PC-3 (cell line): ENCODE results near the gene MVB12B. TPM values are rescaled to one million over a fixed set of nuclear protein-coding genes. Genes with fewer than 3 reads are reported as not detected.

ENCODE experiments used
- ATAC-seq: fragments of 200-7000 bp; cut with Tn5 transposase; 2 replicates; pipeline ENCODE4 v1.9.1; 2020; ENCODE audit warnings: mild to moderate bottlenecking, moderate library complexity
- BruUV-seq: library from RNA; stranded (reverse); fragments of 400-500 nt; replicated peaks from 2 replicates; lab custom pipeline; 2021; lab: Mats Ljungman, UMichigan
- CTCF ChIA-PET: fragments of 300-600 bp; sonication (Branson Sonifier 250); formaldehyde crosslinking; loops from one replicate; lab custom pipeline; 2022; ENCODE audit warnings: antibody characterized with exemption; lab: Charles Lee
- POLR2A ChIA-PET: fragments of 300-600 bp; sonication (Branson Sonifier 250); formaldehyde crosslinking; loops from one replicate; lab custom pipeline; 2022; ENCODE audit warnings: antibody characterized with exemption; ENCODE audit not compliant: unreplicated experiment; lab: Charles Lee
- DNase-seq: peaks from one replicate; pipeline ENCODE4 v3.0.0-alpha.2; 2015
- H2AFZ ChIP-seq: fragments of 300-600 bp; sonication (generic); 2 replicates; pipeline ENCODE4 v1.6.0; 2016; ENCODE audit warnings: antibody characterized with exemption, low read length
- H3F3A ChIP-seq: fragments of 300-600 bp; sonication (generic); one replicate; pipeline ENCODE4 v1.6.0; 2017; ENCODE audit warnings: antibody characterized with exemption, low read length, control low read depth, mild to moderate bottlenecking; ENCODE audit not compliant: unreplicated experiment
- H3K27ac ChIP-seq: fragments of 300-600 bp; sonication (generic); 2 replicates; pipeline ENCODE4 v1.5.1; 2016; ENCODE audit warnings: mild to moderate bottlenecking, low read length
- H3K27me3 ChIP-seq: fragments of 300-600 bp; sonication (generic); 2 replicates; pipeline ENCODE4 v1.6.1; 2016; ENCODE audit warnings: low read length, mixed read lengths
- H3K36me3 ChIP-seq: fragments of 300-600 bp; sonication (generic); 2 replicates; pipeline ENCODE4 v1.6.1; 2016; ENCODE audit warnings: low read depth, mixed run types, low read length, mixed read lengths
- H3K4me1 ChIP-seq: fragments of 300-600 bp; sonication (generic); 2 replicates; pipeline ENCODE4 v1.5.1; 2016; ENCODE audit warnings: low read length; ENCODE audit not compliant: insufficient read depth
- H3K4me2 ChIP-seq: fragments of 300-600 bp; sonication (generic); 2 replicates; pipeline ENCODE4 v1.6.0; 2016; ENCODE audit warnings: low read length
- H3K4me3 ChIP-seq: fragments of 300-600 bp; sonication (generic); 2 replicates; pipeline ENCODE4 v1.5.1; 2016; ENCODE audit warnings: mild to moderate bottlenecking, low read length, mixed read lengths
- H3K79me2 ChIP-seq: fragments of 300-600 bp; sonication (generic); 2 replicates; pipeline ENCODE4 v1.6.1; 2017; ENCODE audit warnings: low read length, mixed read lengths
- H3K9ac ChIP-seq: fragments of 300-600 bp; sonication (generic); 2 replicates; pipeline ENCODE4 v1.6.0; 2016; ENCODE audit warnings: mild to moderate bottlenecking, low read length
- H3K9me2 ChIP-seq: fragments of 300-600 bp; sonication (generic); replicated peaks from 2 replicates; pipeline ENCODE4 v1.6.1; 2016; ENCODE audit warnings: mixed run types, low read length, mixed read lengths
- H3K9me3 ChIP-seq: fragments of 300-600 bp; sonication (generic); 2 replicates; pipeline ENCODE4 v1.6.1; 2016; ENCODE audit warnings: low read length, mixed read lengths
- H4K20me1 ChIP-seq: fragments of 300-600 bp; sonication (generic); 2 replicates; pipeline ENCODE4 v1.6.1; 2016; ENCODE audit warnings: low read length, mixed read lengths
- EZH2 ChIP-seq: fragments of 300-600 bp; sonication (generic); IDR thresholded peaks from one replicate; pipeline ENCODE4 v1.6.1; 2017; ENCODE audit warnings: antibody characterized with exemption, mild to moderate bottlenecking, low read length; ENCODE audit not compliant: unreplicated experiment
- EZH2phosphoT487 ChIP-seq: fragments of 300-600 bp; sonication (generic); IDR thresholded peaks from 2 replicates; pipeline ENCODE4 v1.6.1; 2018; ENCODE audit warnings: mild to moderate bottlenecking, antibody characterized with exemption, low read length, borderline replicate concordance
- intact Hi-C: fragments of 100-400 bp; cut with micrococcal nuclease; formaldehyde crosslinking; loops from 2 replicates; pipeline ENCODE4 v1.9.0; 2023
- total RNA-seq: library from RNA; depleted of rRNA; stranded (reverse); fragments of >200 nt; gene quantifications from 2 replicates; pipeline ENCODE4 v1.2.3, GENCODE V29; 2014
- TF ChIP-seq, protein P1 (sequence below): fragments of 300-600 bp; sonication (generic); conservative IDR thresholded peaks from 2 replicates; pipeline ENCODE4 v1.5.1; 2017; ENCODE audit warnings: antibody characterized with exemption, low read depth, mild to moderate bottlenecking, low read length

The MVB12B gene
- total RNA-seq, 1 experiment from 2014 or later = 7.2 TPM

- Histone ChIP-seq H3F3A (no peaks in the 10 kb centered on the region), H3K4me3 (no peak overlapping the region), H3K79me2 (no peaks in the 10 kb centered on the region), H3K27me3 (peaks cover 4% of the 10 kb centered on the region; the same call in 1 of the 2 replicates), H3K9me2 (no peaks in the 10 kb centered on the region), H3K27ac (no peak overlapping the region), H3K36me3 (no peaks in the 10 kb centered on the region), H3K9ac (no peak overlapping the region), H2AFZ (no peak overlapping the region), H3K9me3 (no peaks in the 10 kb centered on the region), H3K4me2 (no peak overlapping the region), H4K20me1 (no peaks in the 10 kb centered on the region), H3K4me1 (no peaks in the 10 kb centered on the region)
- ATAC-seq (no peak), DNase-seq (no peak)
- BruUV-seq = no TSS peak
- ChIA-PET POLR2A (no interaction called here), CTCF (no interaction called here)
- intact Hi-C loops = no loop called here
- TF ChIP-seq EZH2 (no peak), EZH2phosphoT487 (no peak)
- TF ChIP-seq, protein P1, sequence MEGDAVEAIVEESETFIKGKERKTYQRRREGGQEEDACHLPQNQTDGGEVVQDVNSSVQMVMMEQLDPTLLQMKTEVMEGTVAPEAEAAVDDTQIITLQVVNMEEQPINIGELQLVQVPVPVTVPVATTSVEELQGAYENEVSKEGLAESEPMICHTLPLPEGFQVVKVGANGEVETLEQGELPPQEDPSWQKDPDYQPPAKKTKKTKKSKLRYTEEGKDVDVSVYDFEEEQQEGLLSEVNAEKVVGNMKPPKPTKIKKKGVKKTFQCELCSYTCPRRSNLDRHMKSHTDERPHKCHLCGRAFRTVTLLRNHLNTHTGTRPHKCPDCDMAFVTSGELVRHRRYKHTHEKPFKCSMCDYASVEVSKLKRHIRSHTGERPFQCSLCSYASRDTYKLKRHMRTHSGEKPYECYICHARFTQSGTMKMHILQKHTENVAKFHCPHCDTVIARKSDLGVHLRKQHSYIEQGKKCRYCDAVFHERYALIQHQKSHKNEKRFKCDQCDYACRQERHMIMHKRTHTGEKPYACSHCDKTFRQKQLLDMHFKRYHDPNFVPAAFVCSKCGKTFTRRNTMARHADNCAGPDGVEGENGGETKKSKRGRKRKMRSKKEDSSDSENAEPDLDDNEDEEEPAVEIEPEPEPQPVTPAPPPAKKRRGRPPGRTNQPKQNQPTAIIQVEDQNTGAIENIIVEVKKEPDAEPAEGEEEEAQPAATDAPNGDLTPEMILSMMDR = no peak
Measured at GRCh38 chr9:126526218-126527108, 199.8 kb downstream of the MVB12B start.

DNA sequence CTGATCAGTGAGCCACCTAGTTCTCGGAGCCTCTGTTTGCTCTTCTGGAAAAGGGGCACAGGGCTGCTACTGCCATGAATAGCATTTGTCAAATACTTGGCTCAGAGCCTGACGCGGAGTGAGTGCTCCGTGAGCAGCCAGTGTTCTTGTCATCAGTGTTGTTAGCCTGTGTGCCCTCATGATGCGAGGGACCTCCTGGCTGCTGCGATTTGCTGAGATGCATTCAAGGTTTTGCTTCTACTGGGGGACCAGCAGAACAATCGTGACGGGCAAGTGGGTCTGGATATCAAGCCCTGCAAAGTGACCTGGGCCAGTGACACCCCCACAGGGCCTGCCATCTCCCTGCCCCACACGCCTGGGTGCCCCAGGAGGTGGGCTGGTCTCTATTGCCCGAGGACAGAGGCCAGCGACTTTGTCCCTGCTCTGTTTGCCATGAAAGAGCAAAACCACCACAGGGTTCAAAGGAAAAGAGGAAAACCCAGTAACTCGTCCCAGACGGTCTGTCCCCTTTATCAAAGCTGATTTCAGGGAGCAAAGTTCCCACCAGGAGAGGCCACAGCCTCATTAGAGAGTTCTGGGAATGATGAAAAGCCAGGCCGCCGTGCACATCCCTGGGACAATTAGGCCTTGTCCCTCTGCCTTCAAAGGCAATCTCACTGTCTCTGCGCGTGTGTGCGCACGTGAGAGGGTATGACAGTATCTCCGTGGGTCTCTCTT, 200.6 kb downstream of the MVB12B start:
- no peaks in the 10 kb centered on the region for H3F3A ChIP-seq
- H3K4me2 ChIP-seq = no peak overlapping the region
- H4K20me1 ChIP-seq = no peaks in the 10 kb centered on the region
- no peaks in the 10 kb centered on the region for H3K9me3 ChIP-seq
- DNase-seq = no peak
- no peak overlapping the region for H3K27ac ChIP-seq
- no peaks in the 10 kb centered on the region for H3K36me3 ChIP-seq
- H2AFZ ChIP-seq = no peak overlapping the region
- no peak for ATAC-seq
- no peak overlapping the region for H3K4me3 ChIP-seq
- H3K27me3 ChIP-seq = no peaks in the 10 kb centered on the region
- no TSS peak for BruUV-seq
- TF ChIP-seq EZH2phosphoT487 = no peak
- TF ChIP-seq, protein P1 = no peak
- TF ChIP-seq EZH2 = no peak
- no peaks in the 10 kb centered on the region for H3K4me1 ChIP-seq
- H3K9me2 ChIP-seq = no peaks in the 10 kb centered on the region
- H3K9ac ChIP-seq = no peak overlapping the region
- POLR2A ChIA-PET = no interaction called here
- CTCF ChIA-PET = no interaction called here
- intact Hi-C loops = no loop called here
- H3K79me2 ChIP-seq = no peaks in the 10 kb centered on the region

DNA sequence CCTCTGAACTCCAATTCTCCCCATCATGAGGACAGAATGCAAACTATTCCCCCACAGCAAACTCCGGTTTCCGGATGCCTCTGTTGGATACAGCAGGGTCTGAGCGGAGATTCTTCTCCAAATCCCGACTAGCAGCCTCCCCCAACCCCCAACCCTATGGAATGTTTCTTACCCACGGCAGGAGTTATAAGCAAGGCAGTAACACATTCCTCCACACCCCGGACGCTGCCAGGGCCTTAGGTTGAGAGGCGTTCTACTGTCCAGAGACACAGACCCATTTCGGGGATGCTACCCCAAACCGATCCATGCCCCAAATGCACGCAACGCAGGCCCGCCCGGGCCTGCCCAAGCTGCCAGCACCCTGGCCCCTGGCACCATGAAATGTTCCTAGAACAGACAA, 201.5 kb downstream of the MVB12B start:
- no peaks in the 10 kb centered on the region for H3F3A ChIP-seq
- no peak overlapping the region for H3K4me2 ChIP-seq
- H2AFZ ChIP-seq = no peak overlapping the region
- ChIA-PET POLR2A (no interaction called here), CTCF (no interaction called here)
- BruUV-seq = no TSS peak
- H3K36me3 ChIP-seq = no peaks in the 10 kb centered on the region
- ATAC-seq = no peak
- H3K9ac ChIP-seq = no peak overlapping the region
- TF ChIP-seq EZH2 (no peak), EZH2phosphoT487 (no peak)
- TF ChIP-seq, protein P1 = no peak
- H3K9me3 ChIP-seq = no peaks in the 10 kb centered on the region
- intact Hi-C loops = no loop called here
- no peaks in the 10 kb centered on the region for H3K4me1 ChIP-seq
- H3K27me3 ChIP-seq = no peaks in the 10 kb centered on the region
- H3K79me2 ChIP-seq = no peaks in the 10 kb centered on the region
- H3K4me3 ChIP-seq = no peak overlapping the region
- H4K20me1 ChIP-seq = no peaks in the 10 kb centered on the region
- no peak overlapping the region for H3K27ac ChIP-seq
- no peak for DNase-seq
- H3K9me2 ChIP-seq = no peaks in the 10 kb centered on the region
